A549 treated with dexamethasone at 1 μM for 4 hours (cell line): ENCODE results near the gene WASHC4. TPM values are rescaled to one million over a fixed set of nuclear protein-coding genes. Genes with fewer than 3 reads are reported as not detected.

Experiments
- total RNA-seq: library from RNA; stranded (reverse); fragments of 200-300 nt; extraction: Qiagen RNA extraction; gene quantifications from 5 replicates; pipeline ENCODE4 v1.2.3, GENCODE V29; 2022

The WASHC4 gene
- 21.3 to 31.9 TPM (median 26.3 TPM) in 5 replicates for total RNA-seq

GRCh38 chr12:105107494-105108371 is at the start of gene WASHC4:
TSS of gene WASHC4 (plus strand) at chr12:105107731. CDS start at chr12:105107801, 70 bp downstream.

DNA sequence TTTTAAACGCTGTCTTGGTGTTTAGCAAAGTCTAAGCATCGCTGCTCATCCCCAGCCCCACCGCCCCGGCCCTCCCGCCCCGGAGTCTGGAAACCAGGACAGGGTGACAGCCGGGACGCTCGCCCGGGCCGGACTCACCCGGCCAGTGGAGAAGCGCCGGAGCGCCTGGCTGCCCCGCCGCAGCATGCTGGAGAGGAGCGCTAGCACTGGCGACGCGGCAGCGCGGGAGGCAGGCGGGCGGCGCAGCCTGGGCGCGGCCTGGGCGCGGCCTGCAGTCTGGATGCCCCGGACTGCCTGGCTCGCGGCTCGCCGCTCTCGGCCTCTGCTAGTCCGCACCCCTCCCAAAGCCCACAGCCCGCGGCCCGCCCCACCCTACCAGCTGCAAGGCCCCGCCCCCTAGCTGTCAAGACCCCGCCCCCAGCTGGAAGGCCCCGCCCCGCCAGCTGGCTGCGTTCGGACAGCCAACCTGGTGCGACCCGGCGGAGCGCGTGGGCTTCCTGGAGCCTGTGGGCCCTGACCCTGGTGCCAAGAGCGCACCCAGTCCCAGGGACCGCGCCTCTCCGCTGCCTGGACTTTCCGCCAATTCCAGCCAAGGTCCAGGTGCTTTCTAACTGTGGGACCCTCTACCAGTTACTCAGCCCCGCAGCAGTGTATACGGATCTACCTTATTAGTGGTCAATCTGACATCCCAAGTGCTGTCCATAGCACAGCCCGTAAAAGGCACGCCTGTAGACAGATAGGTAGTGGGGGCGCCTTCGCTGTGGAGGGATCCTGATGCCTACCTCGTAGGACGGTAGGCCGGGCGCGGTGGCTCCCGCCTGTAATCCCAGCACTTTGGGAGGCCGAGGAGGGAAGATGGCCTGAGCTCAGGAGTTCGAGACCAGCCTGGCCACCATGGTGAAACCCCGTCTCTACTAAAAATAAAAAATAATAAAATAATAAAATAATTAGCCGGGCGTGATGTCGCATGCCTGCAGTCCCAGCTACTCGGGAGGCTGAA is 23.0 kb upstream of the WASHC4 start, which contains the start of gene ALDH1L2:
TSS of gene ALDH1L2 (minus strand) at position 208 of the 1,000 bp plus-strand sequence. CDS start at position 186, 22 bp downstream.

Other genes starting within 250 kb of the WASHC4 start
- 17.2 to 33.5 TPM (median 30.2 TPM) in 5 replicates for gene SLC41A2, start 149.4 kb upstream of the WASHC4 start, total RNA-seq
- 25.0 to 34.9 TPM (median 28.2 TPM) in 5 replicates for gene NOPCHAP1, start 121.4 kb upstream of the WASHC4 start, total RNA-seq
- 3.1 to 4.7 TPM (median 4.2 TPM) in 5 replicates for gene ALDH1L2, start 23.3 kb upstream of the WASHC4 start, total RNA-seq
- gene APPL2, start 128.4 kb downstream of the WASHC4 start, total RNA-seq = 21.8 to 30.4 TPM (median 26.9 TPM) in 5 replicates
- 116 to 153 TPM (median 123 TPM) in 5 replicates for gene C12orf75, start 223.0 kb downstream of the WASHC4 start, total RNA-seq